KOPT-K1 (cell line): ENCODE results near the gene HEATR5B.
"Not testable (repeated sequence)": the region's sequence is repeated elsewhere in the genome, so short reads cannot be mapped to it uniquely, and the experiment has no call there.

ENCODE experiments used
- H3K27ac ChIP-seq: fragments of 200-600 bp; sonication (generic); 2 replicates; pipeline ENCODE4 v1.5.1; 2016; ENCODE audit warnings: antibody characterized with exemption, mild to moderate bottlenecking, low read depth, low read length; ENCODE audit not compliant: poor library complexity, severe bottlenecking
- H3K36me3 ChIP-seq: fragments of 200-600 bp; sonication (generic); 2 replicates; pipeline ENCODE4 v1.5.1; 2017; ENCODE audit warnings: antibody characterized with exemption, mild to moderate bottlenecking, low read length, moderate library complexity; ENCODE audit not compliant: insufficient read depth
- H3K9me3 ChIP-seq: fragments of 200-600 bp; sonication (generic); 2 replicates; pipeline ENCODE4 v1.5.1; 2017; ENCODE audit warnings: antibody characterized with exemption, low read length, mild to moderate bottlenecking; ENCODE audit not compliant: insufficient read depth, poor library complexity, severe bottlenecking

Gene HEATR5B

DNA sequence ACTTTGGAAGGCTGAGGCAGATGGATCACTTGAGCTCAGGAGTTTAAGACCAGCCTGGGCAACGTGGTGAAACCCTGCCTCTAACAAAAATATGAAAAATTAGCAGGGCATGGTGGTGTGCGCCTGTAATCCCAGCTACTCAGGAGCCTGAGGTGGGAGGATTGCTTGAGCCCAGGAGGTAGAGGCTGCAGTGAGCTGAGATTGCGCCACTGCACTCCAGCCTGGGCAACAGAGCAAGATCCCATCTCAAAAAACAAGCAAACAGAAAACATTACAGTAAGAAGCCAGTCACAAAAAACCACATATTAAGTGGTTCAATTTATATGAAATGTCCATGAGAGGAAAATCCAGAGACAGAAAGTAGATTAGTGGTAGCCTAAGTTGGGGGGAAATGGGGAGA is 105.2 kb downstream of the HEATR5B start:
- not testable (repeated sequence) for H3K36me3 ChIP-seq, H3K9me3 ChIP-seq, H3K27ac ChIP-seq

DNA sequence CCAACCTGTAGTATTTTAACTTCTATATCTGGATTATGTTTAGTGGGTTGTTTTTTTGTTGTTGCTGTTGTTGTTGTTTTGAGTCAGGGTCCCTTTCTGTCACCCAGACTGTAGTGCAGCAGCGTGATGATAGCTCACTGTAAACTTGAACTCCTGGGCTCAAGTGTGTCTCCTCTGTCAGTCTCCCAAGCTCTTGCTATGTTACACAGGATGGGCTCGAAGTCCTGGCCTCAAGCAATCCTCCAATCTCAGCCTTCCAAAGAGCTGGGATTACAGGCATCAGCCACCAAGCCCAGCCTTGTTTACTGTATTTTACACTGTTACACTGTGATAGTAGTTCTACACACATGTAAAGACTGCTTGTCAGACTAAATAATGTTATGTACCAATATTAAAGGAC is 108.1 kb downstream of the HEATR5B start:
- H3K36me3 ChIP-seq = peaks cover 6% of the 10 kb centered on the region; the same call in 1 of the 2 replicates
- no peaks in the 10 kb centered on the region for H3K9me3 ChIP-seq
- no peak overlapping the region for H3K27ac ChIP-seq

DNA sequence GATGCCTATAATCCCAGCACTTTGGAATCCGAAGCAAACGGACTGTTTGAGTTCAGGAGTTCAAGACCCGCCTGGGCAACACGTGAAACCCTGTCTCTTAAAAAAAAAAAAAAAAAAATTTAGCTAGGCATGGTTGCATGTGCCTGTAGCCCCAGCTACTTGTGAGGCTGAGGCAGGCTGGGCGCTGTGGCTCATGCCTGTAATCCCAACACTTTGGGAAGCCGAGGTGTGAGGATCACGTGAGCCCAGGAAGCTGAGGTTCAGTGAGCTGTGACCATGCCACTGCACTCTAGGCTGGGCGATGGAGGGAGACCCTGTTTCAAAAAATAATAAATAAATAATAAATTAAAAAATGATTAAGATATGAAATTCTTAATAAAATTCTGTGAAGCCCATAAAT is 108.9 kb downstream of the HEATR5B start:
- Histone ChIP-seq H3K36me3 (peaks cover 6% of the 10 kb centered on the region; the same call in 1 of the 2 replicates), H3K9me3 (no peaks in the 10 kb centered on the region), H3K27ac (no peak overlapping the region)

DNA sequence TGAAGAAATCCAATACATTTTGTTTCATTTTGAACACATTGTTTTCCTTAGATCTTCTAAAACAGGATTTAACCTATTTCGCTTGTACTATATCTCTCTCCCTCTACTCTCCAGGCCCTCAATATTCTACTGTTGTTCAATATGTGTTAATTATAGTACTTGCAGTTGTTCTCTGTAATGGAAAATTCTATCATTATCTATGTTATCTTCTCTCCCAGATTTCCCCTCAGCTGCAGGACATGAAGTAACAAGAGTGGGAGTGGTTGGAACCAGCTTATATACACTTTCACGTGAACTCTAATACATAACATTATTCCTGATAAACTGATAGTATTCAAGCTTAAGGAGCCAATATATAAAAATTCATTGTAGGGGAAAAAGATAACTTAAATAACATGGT is 110.9 kb downstream of the HEATR5B start:
- Histone ChIP-seq H3K27ac (no peak overlapping the region), H3K36me3 (no peaks in the 10 kb centered on the region), H3K9me3 (no peaks in the 10 kb centered on the region)

DNA sequence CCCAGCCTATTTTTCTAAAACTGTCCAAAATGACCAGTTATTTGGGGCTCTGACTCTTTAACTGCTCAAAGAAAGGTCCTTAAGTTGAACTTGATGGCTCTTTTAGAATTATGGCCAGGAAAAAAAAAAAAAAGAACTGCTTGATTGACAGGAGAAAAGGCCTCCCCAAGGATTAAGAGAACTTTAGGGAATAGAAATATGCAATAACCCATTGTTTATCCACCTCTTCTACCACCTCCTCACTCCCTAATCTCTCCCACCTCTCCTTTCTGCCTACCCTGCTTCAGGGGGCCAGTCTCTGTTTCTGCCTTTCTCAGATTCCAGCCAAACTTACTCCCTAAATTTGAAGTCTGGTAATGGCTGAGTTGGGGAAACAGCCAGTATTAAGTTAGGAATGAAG is 112.2 kb downstream of the HEATR5B start:
- Histone ChIP-seq H3K36me3 (no peaks in the 10 kb centered on the region), H3K27ac (no peak overlapping the region), H3K9me3 (no peaks in the 10 kb centered on the region)

DNA sequence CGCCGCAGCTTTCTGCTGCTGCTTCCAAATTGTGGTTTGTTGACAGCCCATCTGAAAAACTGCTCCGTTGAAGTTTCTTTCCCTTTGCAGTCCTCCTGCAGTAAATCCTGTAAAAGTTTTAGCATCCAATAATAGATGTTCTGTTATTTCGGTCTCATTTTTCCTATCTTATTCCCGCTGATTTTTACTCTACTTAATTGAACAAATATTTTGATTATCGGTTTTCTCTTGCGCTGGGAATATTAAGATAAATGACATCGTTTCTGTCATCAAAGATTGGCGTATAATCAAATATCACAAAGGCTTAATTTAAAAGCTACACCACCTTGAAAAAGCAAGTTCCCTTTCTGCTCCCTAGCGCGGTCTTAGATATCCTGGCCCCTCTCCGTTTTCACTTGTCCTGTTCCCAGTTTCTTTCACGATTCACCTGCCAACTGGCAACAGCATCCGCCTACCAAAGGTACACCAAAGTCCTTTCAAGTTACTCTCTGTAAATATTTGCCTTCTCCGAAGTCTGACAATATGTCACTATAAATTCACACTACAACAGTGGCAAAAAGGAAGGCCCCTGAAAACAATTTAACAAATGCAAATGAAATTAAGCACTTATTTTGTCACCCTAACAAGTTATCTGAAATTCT is 116.8 kb downstream of the HEATR5B start:
- H3K9me3 ChIP-seq = no peaks in the 10 kb centered on the region
- H3K36me3 ChIP-seq = no peaks in the 10 kb centered on the region
- H3K27ac ChIP-seq = peak overlapping the region; percentile 88

DNA sequence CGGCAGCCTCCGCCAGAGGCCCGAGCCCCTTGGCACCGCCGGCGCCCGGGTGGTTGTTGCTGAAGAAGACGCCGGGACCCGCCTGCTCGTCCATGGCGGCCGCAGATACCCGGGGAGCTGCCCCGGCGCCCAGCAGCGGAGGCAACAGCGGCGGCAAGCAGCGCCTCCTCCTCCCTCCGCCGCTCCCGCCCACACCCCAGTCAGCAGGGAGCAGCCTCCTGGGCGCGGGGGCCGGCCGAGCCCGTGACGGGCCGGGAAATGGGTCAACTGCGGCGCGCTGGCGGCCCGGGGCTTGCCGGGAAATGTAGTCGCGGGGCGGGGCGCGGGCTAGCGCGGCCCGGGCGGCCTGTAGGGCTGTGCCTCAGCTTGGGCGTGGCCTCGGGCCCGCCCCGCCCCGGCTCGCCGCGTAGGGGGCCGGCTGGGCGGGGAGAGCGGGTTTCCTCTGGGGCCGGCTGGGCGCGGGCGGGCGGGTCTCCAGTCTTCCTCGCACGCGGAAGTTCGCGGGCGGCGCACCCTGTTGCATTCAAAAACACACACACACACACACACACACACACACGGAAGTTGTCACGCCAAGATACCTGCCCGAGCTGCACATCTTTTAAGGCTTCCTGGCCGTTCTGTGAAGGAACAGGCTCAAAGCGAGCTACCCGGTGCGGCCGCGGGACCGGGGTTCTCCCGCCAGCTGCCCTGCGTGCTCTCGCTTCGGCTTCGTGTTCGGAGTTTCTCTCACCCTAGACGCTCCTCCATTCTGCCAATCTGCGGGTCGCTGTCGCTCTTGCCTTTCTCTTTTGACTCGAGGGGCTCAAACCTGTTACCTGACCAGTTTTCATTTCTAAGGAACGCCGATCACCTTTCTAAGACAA is 117.6 kb downstream of the HEATR5B start, which contains the start of gene STRN:
STRN (minus strand) TSS at position 167 of the 866 bp plus-strand sequence; CDS start at position 94, 73 bp downstream.
- peak within 1 kb of the TSS; percentile 88 for H3K27ac ChIP-seq
- H3K36me3 ChIP-seq = peaks cover 4% of the 10 kb centered on the region; the same call in 1 of the 2 replicates
- H3K9me3 ChIP-seq = no peaks in the 10 kb centered on the region

DNA sequence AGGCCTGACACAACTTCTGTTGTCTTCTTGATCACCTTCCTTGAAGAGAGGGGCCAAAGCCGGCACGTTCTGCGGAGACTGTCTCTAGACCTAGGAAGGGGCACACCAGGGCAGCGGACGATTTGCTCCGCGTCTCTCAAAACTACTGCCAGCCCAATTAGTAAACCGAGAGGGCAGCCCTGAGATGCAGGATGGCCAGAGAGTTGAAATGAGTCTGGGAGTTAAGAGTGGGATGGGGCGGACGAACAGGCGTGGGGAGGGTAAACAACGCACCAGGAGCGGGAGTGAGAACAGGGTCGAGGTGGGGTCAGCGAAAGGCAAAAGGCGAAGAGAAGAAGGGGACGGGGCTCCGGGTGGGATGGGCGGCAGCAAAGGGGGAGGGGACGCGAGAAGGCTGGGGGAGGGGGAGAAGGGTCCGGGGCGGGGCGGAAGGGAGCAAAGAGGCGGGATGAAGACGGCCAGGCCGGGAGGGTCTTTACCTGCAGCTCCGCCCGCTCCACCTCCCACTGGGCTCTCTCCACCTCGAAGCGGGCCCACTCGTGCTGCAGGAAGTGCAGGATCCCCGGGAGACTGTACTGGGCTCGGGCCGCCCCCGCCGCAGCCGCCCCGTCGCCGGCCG is 118.3 kb downstream of the HEATR5B start:
- Histone ChIP-seq H3K9me3 (no peaks in the 10 kb centered on the region), H3K36me3 (peaks cover 9% of the 10 kb centered on the region; the same call in 1 of the 2 replicates), H3K27ac (peak overlapping the region; percentile 88)

DNA sequence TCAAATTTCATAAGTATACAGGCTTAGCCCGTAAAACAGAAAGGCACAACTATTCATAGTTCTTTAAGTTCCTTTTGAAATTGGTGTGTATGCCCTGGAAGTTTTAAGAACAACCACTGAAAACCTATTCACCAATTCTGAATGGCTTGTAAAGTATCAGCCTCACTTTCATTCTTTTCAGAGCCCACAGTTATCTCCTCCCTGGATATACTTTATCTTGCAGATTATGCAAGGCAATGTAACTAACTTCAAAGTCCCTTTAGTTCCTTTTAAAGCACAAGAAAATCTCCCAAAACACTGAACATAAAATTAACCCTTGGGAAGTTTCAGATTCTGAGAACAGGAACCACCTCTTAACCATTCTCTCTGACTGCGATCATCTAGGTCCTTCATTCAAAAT is 119.0 kb downstream of the HEATR5B start:
- no peaks in the 10 kb centered on the region for H3K9me3 ChIP-seq
- H3K36me3 ChIP-seq = peaks cover 9% of the 10 kb centered on the region; the same call in 1 of the 2 replicates
- H3K27ac ChIP-seq = peak overlapping the region; percentile 88

DNA sequence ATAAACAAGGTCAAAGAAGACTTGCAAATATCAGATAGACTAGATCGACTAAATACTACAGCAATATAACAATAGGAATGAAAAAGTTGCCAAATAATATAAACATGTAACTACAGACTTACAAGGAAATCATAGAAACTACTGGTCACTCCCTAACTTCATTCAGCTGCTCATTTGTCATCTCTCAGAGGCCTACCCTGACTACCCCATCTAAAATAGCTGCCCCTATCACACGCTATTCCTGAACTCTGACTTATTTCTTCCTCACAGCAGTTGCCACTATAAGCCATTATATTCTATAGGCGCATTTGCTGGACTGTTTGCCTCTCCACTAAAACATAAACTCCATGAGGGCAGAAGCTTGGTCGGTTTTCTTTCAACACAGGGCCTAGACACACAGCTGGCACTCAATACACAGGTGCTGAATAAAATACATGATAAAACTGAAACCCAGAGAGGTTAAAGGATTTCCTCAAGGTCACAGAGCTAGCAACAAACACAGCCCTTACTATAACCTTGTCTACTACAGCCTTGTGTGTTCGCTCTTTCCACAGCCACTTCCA is 119.6 kb downstream of the HEATR5B start:
- H3K9me3 ChIP-seq = no peaks in the 10 kb centered on the region
- H3K36me3 ChIP-seq = peaks cover 9% of the 10 kb centered on the region; the same call in 1 of the 2 replicates
- H3K27ac ChIP-seq = no peak overlapping the region

DNA sequence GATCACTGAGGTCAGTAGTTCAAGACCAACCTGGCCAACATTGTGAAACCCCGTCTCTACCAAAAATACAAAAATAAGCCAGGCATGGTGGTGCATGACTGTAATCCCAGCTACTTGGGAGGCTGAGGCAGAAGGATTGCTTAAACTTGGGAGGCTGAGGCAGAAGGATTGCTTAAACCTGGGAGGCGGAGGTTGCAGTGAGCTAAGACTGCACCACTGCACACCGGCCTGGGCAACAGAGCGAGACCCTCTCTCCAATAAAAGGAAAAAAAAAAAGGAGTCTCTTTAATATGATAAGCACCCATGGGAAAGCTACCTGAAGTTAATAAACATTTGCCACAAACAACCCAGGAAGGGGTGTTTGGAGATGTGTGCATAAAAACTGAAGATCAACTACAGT is 120.4 kb downstream of the HEATR5B start:
- Histone ChIP-seq H3K27ac (no peak overlapping the region), H3K36me3 (peaks cover 9% of the 10 kb centered on the region; the same call in 1 of the 2 replicates), H3K9me3 (no peaks in the 10 kb centered on the region)

DNA sequence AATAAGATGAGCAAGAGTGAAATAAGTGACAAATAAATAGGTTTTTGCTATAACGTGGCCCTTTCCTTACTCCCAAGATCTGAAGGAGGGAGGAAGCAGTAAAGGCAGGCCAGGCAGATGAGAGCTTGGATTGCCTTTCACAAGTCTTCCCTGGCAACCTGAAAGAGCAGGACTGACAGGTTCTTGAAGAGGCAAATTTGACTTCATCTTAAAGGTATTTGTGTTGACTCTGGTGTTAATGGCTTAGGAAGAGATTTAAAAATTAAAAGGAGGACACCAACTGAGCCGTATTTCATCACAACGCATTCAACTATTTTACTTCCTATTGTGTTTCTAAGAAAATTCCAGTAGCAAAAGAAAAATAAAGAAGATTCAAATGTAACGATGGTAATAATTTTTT is 121.1 kb downstream of the HEATR5B start:
- Histone ChIP-seq H3K27ac (no peak overlapping the region), H3K9me3 (no peaks in the 10 kb centered on the region), H3K36me3 (peaks cover 10% of the 10 kb centered on the region; the same call in 1 of the 2 replicates)

DNA sequence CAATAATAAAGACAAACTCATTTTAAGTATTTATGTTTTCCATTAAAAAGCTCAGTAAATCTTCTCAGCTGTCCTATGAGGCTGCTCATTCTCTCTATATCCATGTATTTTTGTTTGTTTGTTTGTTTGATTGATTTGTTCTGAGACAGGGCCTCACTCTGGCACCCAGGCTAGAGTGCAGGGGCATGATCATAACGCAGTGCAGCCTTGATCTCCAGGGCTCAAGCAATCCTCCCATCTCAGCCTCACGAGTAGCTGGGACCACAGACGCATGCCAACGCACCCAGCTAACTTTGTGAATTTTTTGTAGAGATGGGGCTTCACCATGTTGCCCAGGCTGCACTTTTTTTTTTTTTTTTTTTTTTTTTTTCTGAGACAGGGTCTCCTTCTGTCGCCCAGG is 123.4 kb downstream of the HEATR5B start:
- H3K36me3 ChIP-seq = peaks cover 12% of the 10 kb centered on the region; the same call in 1 of the 2 replicates
- H3K9me3 ChIP-seq = no peaks in the 10 kb centered on the region
- no peak overlapping the region for H3K27ac ChIP-seq

DNA sequence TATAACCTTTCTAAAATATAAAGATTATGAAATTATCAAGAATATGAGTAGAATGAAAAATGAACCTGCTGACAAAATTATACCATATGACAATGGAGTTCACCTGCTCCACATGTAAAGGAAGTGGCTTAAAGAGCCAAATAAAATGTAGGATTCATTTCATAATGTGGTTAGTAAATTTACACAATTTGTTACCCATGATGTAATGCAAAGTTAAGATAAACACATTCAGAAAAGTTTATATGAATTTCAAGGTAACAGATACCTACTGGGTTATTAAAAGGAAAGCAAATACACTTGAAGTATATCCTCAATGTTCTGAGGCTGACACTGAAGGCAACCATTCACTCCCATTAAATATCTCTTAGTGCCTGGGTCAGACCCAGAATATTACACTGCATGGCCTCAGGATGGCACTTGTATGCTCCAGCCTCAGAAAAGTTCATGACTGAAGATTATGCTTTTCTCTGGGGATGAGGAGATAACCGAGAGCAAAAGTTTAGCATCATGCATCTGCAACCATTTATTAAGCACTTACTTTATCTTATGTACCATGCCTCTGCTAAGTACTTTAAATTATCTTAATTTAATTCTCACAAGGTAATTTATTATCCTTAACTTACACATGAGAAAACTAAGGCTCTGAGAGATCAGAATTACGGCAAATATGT is 124.0 kb downstream of the HEATR5B start:
- Histone ChIP-seq H3K9me3 (no peaks in the 10 kb centered on the region), H3K27ac (no peak overlapping the region), H3K36me3 (peaks cover 12% of the 10 kb centered on the region; the same call in 1 of the 2 replicates)
